ENCODE measurements around the gene PDHX. TPM values are rescaled to one million over a fixed set of nuclear protein-coding genes. Genes with fewer than 3 reads are reported as not detected.

The PDHX gene
- total RNA-seq, 1 donor from 2014 or later: 90.9 TPM

DNA sequence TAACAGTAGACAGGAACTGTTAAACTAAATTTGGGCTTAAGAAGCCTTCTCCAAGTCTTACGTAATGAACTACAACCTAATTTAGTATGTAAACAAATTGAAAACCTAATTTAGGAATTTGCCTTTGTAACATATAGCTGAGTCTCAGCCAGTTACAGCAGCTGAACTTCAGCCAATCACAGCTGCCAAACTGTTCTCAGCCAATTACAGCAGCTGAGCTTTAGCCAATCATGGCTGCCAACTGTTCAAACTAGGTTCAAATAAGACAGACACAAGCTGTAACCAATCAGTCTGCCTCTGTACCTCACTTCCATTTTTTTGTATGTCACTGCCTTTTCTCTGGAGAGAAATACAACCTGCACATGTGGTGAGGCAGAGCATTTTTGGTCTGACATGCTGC is 127.5 kb downstream of the PDHX start:
- no peak for DNase-seq (ENCODE audit: low read depth)

DNA sequence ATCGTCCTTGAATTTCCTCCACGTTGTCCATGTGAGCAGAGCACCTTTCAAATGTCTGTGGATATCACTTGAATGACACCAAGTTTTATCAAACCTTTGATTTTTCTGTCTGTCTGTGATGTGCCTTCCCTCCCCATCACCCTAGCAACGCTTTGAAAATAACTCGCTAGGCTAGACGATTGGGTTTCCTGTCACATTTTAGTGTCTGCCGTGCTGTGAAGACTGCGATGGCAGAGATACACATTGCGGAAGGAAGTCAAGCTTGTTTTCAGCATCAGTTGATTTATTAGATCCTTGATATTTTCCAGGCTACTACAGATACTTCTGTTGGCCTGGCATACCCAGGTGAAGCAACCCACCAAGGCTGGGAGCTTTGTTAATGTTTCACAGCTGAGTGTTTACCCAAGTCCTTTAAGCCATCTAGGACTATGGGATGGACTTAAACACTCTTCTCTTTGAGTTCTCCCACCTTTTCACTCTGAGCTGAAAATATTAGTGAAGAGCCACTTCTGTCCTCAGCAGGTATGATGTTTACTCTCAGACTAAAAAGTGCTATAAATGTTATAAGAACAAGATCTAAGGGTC is 128.9 kb downstream of the PDHX start:
- DNase-seq (ENCODE audit: low read depth): no peak

Small RNAs within 50 kb of the gene (microRNA-seq; reads per million reads assigned to microRNA genes)
- 2.6 reads per million, percentile 10 among the genes with 10 or more reads in this experiment for gene MIR1343

Other genes starting within 250 kb of the PDHX start
- gene APIP, start 239 bp upstream of the PDHX start, total RNA-seq: 21.7 and 34.2 TPM in 2 replicates
- 62.9 and 95.4 TPM in 2 replicates for gene CD44, start 222.6 kb downstream of the PDHX start, total RNA-seq

Data from myocyte (in vitro differentiated cells).